Measurements from ENCODE around the gene CTNND1. TPM values are rescaled to one million over a fixed set of nuclear protein-coding genes. Genes with fewer than 3 reads are reported as not detected.

The CTNND1 gene
- total RNA-seq, 1 donor from 2014 or later = 112 TPM

GRCh38 chr11:57868491-57868890 lies 106.9 kb downstream of the CTNND1 start:
- no peak for DNase-seq (ENCODE audit: low read depth)
- no peak for TF ChIP-seq CTCF (conservative IDR thresholded peaks at IDR 0.05; ENCODE audit: low read depth, low read length)
- no peak overlapping the region for H3K4me3 ChIP-seq (ENCODE audit: low read depth, low read length)

Other genes with a start within 250 kb of the CTNND1 start
- 3.6 and 9.0 TPM in 2 replicates for gene SLC43A1, start 246.1 kb upstream of the CTNND1 start, total RNA-seq
- gene TIMM10, start 231.0 kb upstream of the CTNND1 start, total RNA-seq = 43.1 and 89.1 TPM in 2 replicates
- gene SMTNL1, start 224.2 kb upstream of the CTNND1 start, total RNA-seq = not detected in 2 replicates
- 12.2 and 19.4 TPM in 2 replicates for gene UBE2L6, start 194.1 kb upstream of the CTNND1 start, total RNA-seq
- gene SERPING1, start 164.1 kb upstream of the CTNND1 start, total RNA-seq = 1.8 and 49.8 TPM in 2 replicates
- 0.86 TPM in 1 of 2 replicates, not detected in the other for gene YPEL4, start 111.9 kb upstream of the CTNND1 start, total RNA-seq
- 13.1 and 24.0 TPM in 2 replicates for gene CLP1, start 104.0 kb upstream of the CTNND1 start, total RNA-seq
- gene ZDHHC5, start 93.7 kb upstream of the CTNND1 start, total RNA-seq = 31.4 and 43.5 TPM in 2 replicates
- 15.9 and 22.9 TPM in 2 replicates for gene MED19, start 49.6 kb upstream of the CTNND1 start, total RNA-seq
- gene TMX2, start 49.2 kb upstream of the CTNND1 start, total RNA-seq = 61.8 and 83.7 TPM in 2 replicates
- 279 and 298 TPM in 2 replicates for gene SELENOH, start 20.3 kb upstream of the CTNND1 start, total RNA-seq
- gene BTBD18, start 10.0 kb upstream of the CTNND1 start, total RNA-seq = not detected in 2 replicates

All from epithelial cell of proximal tubule (primary cell).